NCI-H345 (cell line): ENCODE measurements around the gene TSC1.
"Not testable (repeated sequence)": the region's sequence is repeated elsewhere in the genome, so short reads cannot be mapped to it uniquely, and the experiment has no call there.

ENCODE experiments used
- DNase-seq: peaks from one replicate; lab custom pipeline; 2025; lab: John Stamatoyannopoulos, UW

TSC1 gene

DNA sequence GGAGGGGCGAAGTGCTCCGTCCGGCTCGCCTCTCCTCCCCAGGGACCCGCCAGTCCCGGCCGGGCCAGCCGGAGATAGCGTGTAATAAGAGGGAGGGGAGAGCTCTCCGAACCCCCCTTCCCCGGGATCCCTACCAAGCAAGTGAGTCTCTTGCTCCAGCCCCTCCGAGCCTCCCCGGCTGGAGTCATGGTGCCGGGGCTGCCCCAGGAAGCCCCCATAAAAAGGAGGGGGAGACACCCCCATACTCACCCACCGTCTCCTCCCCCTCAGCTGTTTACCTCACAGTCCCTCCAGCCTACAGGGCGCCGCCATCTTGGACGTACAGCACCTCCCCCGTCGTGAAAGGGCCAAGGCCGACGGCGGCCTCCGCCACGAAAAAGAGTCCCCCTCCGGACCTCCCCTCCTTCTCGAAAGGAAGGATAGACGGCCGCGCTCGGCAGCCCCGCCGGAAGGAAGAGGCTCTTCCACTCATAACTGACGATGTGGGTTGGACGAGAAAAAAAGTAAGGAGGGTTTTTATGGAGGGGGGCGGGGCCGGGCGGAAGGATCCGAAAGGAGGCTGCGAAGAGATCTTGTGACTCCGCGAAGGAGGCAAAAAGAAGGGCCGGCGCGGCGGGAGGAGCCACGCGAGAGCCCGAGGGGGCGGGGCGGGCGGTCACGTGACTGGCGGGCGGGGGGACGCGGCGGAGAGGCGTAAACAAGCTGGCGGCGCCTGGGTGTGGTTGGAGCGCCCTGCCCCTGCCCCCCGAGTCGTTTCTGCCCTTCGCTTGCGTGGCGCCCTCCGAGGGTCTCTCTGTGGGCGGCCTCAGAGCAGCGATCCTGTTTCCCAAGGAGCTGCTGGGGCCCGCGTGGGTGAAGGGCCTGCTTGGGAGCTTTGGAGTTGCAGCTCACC, at the start of gene TSC1:
Gene TSC1 (minus strand): TSS at position 323 of the 892 bp plus-strand sequence. CDS start 15,744 bp downstream, outside the sequence.
- peak; percentile 95 for DNase-seq

DNA sequence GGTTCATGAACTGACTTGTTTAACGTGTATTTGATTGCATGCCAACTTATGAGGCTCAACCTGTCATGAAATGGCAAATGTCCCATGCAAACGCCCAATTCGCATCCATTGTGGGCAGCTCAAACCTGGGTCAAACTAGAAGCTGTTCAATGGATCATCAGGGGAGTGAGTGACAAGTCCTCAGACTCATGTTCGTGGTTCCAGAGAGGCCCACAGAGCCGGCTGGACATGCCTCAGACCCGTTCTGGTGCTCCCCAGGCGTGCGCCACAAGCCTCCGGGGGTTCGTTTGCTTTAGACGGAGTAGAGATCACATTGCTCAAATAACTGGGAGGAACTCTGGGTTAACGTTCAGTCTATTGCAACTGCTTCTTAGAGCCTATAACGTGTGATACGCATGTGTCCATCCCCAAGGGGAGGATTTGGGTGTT, 49.1 kb upstream of the TSC1 start:
- DNase-seq, result no peak

DNA sequence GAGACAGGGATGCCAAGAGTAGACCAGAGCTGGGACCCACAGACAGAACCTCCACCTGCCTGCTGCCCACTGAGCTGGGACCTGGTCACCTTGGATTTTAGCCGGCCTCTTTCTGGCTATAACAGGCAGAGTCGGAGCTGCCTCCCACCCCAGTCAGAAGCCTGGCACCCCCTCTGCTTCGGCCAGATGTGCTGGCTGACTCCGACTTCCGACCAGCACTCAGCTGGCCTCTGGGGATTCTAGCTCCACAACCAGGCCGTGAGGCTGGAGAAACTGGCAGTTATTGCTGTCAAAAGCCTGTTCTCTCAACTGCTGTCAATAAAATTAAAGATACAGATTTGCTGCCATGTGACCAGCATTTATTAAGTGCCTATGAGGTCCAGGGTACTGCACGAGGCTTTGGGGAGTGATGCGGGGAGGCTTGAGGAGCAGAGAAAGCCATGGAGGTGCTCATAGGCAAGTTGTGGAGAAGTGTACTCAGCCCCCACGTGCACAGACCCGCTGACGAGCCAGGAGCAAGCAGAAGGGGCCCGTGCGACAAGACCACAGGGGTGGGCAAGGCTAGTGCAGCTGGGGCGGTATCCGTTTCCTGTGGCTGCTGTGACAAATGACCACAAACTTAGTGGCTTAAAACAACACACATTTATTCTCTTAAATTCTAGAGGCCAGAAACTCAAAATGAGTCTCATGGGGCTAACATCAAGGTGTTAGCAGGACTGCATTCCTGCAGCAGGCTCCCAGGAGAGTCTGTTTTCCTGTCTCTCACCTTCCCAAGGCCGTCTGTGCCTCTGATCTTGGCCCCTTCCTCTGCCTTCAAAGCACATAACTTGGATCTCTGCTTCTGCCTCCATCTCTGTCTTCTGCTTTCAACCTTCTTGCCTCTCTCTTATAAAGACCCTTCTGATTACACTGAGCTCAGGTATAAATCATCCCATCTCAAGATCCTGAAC, 47.2 kb upstream of the TSC1 start:
- no peak for DNase-seq

DNA sequence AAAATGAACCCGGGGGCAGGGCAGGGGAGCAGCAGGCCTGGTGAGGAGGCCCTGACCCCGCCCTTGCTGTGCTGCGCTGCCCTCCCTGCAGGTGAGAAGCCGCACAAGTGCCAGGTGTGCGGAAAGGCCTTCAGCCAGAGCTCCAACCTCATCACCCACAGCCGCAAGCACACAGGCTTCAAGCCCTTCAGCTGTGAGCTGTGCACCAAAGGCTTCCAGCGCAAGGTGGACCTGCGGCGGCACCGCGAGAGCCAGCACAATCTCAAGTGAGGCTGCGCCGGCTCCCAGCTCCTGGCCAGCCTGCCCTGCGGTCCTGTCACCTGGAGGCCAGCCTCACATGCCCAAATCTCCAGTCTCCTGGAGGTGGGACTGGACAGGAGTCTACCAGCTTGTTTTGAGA, 46.4 kb upstream of the TSC1 start:
- no peak for DNase-seq

DNA sequence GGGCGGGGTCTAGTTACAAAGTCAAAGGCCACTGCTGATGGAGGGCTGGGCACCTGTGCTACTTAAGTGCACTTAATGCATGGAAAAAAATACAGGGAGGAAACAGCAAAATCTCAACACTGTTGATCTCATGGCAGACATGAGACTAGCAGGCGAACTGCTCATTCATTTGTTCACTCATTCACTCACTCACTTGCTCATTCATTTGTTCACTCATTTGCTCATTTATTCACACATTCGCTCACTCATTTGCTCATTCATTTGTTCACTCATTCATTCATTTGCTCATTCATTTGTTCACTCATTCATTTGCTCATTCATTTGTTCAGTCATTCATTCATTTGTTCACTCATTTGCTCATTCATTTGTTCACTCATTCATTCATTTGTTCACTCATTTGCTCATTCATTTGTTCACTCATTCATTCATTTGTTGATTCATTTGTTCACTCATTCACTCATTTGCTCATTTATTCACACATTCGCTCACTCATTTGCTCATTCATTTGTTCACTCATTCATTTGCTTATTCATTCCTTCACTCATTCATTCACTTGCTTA, 45.7 kb upstream of the TSC1 start:
- DNase-seq, result not testable (repeated sequence)

DNA sequence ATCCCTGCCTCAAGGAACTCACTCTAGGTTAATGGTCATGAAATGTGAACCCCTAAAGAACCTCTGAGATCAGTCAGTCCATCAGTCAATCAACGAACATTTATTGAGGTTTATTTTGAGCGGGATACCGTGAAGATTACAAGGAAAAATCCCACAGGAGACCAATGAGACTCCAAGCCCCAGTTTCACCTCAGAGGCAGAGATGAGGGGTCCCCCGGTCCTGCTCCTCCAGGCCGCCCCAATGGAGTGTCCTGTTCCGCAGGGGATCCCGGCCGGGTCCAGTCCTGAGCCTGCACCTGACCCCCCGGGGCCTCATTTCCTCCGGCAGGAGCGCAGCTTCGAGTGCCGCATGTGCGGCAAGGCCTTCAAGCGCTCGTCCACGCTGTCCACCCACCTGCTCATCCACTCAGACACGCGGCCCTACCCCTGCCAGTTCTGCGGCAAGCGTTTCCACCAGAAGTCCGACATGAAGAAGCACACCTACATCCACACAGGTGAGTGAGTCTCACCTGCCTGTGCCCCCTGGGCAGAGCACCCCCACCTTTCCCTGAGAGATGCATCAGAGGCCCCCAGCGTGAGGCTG, 45.1 kb upstream of the TSC1 start:
- no peak for DNase-seq

DNA sequence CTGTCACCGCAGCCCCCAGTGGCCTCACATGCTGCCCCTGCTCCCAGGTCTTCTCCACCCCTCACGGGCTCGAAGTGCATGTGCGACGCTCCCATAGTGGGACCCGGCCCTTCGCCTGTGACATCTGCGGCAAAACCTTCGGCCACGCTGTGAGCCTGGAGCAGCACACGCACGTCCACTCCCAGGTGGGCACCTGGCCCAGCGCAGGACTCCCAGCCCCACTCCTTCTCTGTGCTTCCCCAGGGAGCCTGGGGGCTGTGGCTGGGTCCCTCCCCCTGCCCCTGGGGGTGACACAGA, 44.5 kb upstream of the TSC1 start:
- no peak for DNase-seq

DNA sequence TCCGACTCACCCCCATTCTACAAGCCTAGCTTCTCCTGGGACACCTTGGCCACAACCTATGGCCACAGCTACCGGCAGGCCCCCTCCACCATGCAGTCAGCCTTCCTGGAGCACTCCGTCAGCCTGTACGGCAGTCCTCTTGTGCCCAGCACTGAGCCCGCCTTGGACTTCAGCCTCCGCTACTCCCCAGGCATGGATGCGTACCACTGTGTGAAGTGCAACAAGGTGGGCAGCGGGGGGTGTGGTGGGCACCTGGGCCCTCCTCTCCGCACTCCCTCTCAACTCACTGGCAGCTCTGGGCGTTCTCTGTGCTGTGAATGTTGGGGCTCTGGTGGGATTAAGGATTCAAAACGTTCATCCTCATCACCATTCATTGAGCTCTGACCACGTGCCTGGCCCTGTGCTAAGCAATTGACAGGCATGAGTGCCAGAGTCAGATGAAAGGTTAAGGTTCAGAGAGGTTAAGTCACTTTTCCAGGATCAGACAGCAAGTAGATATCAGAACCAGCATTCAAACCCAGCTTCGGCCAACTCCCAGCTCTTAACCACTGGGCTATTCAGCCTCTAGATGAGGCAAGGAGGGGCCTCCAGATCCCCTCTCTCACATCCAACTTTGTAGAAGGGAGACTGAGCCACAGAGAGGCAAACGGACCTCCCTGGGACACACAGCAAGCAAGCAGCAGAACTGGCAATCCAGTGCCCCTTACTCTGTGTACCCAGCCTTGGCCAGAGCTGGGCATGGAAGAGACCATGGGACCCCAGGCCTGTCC, 44.0 kb upstream of the TSC1 start:
- DNase-seq, result no peak

DNA sequence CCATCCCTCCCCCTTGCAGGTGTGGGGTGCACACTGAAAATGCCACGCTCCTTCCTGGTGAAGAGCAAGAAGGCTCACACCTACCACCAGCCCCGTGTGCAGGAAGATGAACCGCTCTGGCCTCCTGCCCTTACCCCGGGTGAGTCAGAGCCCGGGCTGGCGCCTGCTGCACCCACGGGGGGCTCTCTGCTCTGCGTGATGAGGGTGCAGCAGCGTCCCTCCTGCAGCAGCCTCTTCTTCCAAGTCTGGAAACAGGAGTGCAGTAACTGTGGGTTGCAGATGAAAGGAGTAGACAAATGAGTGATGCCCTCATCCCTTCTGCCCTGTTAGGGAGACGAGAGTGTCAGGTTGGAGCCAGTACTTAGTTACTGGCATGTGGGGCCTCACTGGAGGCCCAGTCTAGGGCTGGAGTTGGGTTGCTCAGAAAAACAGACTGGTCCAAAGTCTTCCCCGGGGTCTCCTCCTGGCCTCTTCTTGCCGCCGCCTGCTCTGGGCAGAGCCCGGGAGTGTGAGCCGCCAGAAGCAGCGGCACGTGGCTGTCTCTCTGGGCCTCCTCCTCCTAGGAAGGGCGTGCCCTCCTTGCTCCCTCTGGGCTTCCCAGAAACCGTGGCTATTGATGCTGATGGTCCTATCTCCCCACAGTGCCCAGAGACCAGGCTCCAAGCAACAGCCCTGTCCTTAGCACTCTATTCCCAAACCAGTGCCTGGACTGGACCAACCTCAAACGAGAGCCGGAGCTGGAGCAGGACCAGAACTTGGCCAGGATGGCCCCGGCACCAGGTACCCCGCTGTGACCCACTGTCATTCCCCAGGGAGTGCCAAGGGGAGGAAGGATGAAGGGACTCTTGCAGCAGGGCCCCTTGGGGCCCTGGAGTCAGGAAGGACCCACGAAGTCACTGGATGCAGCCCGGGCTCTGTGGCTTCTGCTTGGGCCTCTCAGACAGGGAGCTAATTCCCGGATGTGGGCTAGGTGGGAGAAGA, 42.5 kb upstream of the TSC1 start:
- no peak for DNase-seq

DNA sequence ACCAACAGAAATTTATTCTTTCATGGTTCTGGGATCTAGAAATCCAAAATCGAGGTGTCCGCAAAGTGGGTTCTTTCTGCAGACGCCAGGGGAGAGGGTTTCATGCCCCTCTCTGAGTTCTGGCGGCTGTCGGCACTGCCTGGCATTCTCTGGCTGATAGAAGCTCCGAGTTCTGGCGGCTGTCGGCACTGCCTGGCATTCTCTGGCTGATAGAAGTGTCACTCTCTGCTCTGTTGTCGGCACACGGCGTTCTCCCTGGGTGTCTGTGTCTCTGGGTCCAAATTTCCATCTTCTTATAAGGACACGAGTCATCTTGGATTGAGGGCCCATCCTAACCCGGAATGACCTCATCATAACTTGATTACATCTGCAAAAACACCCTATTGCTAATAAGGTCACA, 41.7 kb upstream of the TSC1 start:
- DNase-seq, result no peak

DNA sequence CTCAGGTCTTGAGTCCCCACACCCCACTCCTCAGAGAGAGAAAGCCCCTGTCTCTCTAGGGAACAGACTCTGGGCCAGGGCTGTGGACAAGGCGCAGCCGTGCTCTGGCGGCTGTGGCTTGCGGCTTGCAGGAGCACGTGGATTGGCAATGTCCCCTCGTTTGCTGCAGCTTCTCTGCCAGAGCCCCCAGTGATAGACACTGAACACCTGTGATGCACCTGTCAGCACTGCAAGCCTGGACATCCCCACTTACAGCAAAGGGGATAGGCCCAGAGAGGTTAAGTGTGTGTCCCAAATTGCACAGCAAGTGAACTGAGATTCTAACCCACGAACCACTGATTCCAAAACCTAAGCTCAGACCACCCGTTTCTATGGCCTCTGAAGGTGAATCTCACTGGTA, 41.1 kb upstream of the TSC1 start:
- no peak for DNase-seq

DNA sequence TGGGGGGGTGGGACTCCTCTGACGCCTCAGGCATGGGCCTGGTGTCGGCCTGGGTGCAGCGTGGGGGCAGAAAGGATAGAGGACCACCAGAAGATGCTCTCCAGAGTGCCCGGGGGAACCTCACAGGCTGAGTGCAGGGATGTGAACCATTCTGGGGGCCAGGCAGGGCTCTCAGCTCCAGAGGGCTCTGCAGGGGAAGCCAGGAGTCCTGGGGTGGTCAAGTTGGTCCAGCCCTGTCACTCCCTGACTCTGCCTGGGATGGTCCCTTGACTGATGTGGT, 40.6 kb upstream of the TSC1 start:
- DNase-seq, result no peak

DNA sequence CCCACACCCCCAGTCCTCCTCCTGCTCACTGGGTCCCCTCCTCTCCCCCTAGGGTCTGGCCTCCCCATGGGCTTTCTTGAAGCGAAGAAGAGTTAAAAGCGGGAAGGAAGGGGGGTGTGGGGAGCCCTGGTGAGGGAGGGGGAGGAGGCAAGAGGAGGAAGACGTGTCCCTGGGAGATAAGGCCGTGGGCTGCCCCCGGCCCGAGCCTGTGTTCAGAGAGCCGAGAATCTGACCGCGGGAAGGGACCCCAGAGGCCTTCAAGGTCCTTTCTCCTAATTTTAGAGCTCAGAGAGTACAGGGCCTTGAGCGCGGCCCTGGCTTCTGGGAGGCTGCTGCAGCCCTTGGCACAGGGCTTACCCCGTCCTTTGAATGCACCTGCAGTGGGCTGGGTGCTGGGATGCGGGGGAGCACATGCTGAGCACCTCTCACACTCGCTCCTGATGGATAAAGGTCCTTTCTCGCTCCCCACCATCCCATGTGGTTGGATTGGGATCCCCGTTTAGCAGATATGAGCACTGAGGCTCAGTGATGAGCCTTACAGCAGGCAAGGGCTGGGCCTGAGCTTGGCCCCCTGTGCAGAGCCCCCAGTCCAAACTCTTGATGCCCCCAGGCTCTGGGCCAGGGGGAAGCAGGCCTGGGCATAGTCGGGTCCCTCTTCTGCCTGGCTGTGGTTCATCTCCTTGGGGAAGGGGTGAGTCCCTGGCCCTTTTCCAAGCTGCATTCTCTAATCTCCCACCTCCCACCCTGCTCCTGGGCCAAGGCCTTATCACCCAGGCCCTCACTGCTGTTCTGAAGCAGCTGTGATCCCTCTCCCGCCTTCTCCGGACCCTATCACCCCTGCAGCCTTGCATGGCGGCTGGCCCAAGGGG, 40.0 kb upstream of the TSC1 start:
- no peak for DNase-seq

DNA sequence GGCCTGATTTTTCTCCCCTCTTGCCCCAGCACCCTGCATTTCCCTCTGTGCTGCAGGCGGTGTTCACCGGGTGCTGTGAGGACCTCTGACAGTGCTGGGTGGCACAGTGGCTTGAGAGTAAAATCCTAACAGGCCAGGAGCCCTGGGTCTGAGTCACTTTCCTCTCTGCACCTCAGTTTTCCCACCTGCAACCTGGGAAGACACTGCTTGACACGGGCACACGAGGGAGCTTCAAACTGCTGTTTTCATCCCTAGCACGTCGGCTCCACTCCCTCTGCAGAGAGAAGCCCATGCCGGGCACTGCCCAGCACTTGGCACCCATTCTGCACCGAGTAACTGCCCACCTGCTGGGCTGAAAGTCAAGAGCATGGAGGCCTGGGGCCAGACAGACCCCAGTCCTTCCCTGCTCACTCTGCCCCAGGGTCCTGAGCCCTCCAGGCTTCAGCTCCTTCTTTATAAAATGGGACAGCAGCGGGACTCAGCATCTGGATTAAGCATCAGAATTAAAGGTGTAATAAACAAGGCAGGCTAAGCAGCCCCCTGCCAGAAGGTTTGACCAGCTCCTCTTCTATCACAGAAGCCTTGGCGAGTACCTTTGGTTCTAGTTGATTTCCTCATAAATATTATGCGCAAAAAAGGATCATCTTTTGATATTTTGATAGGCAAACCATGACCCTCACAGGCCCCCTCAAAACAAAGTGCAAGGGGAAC, 39.2 kb upstream of the TSC1 start:
- no peak for DNase-seq

DNA sequence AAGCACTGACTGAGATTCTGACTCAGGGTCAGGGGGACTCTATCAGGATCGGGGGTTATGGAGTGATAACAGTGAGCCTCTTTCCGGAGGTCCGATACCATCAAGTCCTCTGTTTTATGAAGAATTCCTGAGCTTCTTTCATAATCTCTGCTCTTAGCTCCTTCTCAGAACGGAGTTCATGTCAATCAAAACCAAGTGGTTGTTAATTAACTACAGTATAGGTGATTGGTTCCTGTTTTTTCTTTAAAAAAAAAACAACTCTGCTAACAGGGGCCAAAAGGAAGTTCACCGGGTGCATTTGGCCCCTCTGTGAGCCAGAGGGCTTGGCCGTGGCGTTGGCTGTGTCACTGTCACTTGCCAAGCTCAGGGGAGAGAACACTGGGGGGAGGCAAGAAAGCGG, 38.0 kb upstream of the TSC1 start:
- no peak for DNase-seq

DNA sequence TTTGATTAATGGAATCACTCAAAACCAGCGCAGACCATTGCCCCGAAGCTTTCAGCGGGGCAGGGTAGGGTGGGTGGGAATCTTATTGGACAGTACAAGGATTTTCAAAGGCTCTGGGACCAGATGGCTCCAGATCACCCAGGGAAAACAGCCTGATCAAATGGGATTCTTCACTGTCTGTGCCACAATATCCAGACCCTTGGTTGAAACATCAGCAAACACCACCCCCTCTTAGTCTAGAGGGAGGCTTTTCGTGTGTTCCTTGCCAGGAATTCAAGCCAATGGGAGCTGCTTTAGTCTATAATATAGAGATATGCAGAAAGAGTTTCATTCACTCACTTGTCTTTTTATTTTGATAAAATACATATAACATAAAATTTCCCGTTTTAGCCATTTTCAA, 35.7 kb upstream of the TSC1 start:
- no peak for DNase-seq

DNA sequence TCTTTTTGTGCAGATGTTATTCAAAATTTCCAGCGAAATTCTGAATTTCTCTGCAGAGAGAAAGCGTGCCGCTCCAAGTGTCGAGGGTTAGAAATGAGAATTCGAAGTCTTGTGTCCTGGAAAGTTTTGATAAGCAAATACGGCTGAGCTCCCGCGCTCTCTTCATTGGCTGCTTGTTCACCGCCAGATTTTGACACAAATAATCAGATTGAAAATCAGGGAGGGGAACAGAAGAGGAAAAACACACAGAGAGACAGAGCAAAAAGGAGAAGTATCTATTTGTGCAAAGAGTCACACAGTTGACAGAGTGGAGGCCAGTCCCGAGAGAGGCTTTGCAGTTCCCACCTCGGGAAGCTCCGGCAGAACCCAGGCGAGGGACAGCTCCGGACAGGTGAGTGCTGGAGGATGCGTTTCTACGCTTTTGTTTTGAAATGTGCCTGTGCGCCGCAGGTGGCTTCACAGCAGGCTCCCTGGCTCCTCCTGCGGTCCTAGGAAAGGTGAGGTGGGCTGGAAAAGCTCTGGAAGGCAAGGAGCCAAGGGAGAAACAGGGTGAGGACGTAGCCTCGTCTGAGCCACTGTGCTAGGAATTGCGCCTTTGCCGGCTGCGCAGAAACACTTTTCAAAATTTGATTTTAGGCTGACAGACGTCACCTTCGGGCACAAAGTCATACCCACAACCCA, 34.2 kb upstream of the TSC1 start, which contains the start of gene GFI1B:
Gene GFI1B (plus strand): TSS at position 244 of the 681 bp plus-strand sequence. CDS start 7,985 bp downstream, outside the sequence.
- DNase-seq, result peak; percentile 12

DNA sequence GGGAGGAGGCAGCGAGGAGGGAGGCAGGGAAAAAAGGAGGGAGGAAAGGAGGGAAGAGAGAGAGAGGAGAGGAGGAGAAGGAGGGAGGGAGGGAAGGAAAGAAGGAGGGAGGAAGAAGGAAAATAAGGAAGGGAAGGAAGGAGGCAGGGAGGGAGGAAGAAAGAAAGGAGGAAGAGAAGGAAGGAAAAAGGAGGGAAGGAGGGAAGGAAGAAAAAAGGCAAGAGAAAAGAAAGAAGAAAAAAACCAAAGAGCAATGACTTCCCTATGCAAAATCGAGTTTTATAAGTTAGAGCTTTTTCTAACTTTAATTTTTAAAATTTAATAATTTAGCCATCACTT, 33.7 kb upstream of the TSC1 start:
- no peak for DNase-seq
